GM18858 (cell line): ENCODE data around the gene HLX.

Experiments used
- ATAC-seq: cut with Tn5 transposase; IDR thresholded peaks from one replicate; pipeline ENCODE4 v1.9.1; 2021; ENCODE audit not compliant: unreplicated experiment

The HLX gene

DNA sequence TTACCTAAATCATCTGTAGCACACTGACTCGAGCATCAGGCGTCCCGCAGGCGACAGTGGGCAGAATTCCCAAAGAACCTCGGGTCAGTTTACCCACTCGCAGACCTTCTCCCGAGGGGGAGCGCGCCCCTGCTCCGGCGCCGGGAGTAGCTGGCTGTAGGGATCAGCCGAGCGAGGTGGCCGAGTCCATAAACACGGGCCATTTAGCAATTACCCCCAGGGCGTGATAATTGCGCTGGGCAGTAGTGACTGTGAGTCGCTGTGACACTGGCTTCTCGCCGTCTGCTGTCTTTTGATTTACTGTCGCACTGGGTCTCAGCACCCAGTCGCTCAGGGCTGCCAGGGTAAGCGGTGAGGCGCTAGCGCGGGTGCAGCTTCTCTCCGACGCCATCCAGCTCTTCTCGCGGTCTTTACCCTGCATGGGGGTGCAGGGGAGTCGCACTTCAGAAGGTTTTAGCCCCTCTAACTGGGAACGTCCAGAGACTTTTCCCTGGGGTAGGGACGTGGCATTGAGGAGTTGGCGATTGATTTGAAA is 16.2 kb downstream of the HLX start:
- no peak for ATAC-seq

DNA sequence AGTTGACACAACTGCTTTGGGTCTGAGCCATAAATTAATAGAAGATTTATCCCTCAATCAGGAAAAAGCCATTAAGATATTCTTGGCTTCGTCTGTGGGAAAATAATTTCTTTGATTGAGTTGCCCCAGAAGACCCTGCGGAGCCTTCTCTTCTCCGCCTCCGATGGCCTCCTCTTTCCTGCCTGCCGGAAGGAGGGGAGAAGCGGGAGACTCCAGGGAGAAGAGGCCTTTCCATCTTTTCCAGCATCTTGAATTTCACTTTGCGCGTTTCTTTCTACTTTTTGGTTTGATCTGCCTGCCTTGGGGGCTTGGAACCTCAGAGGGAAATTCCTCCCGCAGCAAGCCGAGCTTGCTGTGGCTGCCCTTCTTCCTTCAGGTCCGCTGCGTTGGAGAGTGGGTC is 16.8 kb downstream of the HLX start:
- no peak for ATAC-seq

DNA sequence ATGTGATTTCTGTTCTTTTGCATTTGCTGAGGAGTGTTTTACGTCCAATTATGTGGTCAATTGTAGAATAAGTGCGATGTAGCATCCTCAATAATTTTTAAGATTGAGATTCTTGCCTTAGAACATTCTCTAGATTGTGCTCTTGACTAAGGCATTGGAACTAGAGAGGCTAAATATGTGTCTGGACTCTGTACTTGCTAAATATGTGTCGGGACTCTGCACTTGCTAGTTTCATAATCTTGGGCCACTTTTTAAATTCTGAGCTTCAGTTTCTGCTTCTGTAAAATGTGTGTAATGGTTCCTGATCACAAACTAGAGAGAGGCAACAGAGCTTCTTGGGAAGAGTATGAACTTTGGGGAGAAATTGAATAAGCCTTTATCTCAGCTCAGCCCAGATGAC is 21.6 kb downstream of the HLX start:
- no peak for ATAC-seq

DNA sequence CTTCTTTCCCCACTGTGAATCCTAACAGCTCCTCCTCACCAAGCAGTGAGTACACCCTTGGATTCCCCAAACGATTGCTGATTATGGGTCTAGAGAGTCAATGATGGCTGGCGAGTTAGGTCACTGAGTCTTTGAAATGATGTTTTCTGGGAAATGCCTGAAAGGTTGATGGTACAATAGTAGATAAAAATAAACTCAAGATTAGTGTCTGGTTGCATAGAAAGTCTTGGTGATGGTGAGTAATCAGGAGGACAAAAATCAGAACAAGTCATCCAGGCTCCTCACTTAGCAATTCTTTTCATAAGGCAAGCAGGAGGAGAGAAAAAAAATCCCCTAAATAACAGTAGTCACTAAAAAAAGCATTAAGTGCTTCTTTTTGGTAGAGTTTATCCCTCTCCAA is 22.6 kb downstream of the HLX start:
- no peak for ATAC-seq

DNA sequence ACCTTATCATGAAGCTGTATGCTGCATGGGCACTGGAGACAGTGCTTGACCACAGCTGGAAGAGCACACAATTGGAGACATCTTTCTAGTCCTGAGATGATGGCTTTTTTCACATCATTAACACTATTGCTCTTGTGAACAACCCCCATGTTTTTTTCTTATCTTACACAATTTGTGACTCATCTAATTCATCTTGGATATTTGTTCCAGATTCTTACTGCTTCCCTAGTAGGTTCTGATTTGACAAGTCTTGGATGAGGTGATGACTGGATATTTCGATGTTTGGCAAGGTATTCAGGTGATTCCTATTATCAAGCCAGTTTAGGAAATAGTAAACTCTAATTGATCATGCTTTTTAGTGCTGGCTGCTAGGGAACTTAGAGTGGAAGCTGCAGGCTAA is 23.7 kb downstream of the HLX start:
- no peak for ATAC-seq

DNA sequence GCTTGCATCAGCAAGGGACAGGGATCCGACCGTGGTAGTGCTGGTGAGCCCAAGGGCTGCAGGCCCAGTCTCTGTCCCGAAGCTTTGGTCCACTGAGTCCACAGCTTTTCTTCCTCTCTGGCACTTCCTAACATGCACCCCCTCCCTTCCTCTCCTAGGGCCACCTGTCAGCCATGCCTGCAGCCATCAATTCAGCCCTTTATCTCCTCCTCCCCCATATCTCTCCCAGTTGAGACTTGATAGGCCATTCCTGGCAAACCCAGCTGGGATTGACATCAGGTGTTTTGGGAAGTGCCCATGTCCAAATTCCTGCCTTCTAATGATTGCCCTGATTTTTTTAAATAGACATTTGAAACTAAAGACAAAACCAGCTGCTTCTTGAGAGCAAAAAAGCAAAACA is 25.6 kb downstream of the HLX start:
- ATAC-seq, result no peak

DNA sequence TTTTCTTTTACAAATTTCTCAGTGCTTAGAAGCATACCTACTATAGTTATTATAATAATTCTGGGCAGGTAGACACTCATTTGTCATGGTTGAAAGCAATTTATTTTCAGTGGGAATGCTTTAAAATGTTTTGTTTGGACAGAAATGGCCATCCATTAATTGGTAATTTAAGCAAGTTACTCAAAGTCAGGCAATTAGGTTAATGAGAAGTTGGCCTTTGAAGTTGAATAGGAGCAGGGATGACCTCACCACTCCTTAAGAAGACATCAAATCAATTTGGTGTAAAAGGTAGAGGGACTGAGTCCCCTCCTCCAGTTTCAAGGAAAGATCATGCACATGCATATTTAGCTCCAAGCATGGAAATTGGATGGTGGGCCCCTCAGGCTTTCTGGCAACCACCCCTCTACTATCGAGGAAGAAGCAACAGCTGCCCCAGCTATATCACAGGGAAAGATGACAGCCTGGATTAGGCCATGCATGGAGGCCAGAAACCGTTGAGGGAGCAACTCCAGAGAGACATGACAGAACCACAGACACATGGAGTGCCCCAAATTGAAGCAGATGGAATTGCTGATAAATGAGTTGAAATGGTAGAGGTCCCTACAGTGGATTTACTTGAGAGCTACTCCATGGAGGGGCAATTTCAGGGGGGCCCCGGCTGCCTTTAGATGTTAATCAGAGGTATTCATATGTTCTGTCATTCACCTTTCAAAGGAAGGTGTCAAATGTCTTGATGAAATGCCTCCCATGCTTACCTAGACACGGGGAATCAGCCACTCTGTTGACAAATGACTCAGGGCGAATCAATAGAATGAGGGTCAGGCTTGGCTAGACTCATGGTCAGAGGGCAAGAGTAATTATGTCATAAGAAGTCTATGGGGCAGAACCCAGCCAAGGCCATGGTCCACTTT is 26.7 kb downstream of the HLX start:
- ATAC-seq, result no peak

DNA sequence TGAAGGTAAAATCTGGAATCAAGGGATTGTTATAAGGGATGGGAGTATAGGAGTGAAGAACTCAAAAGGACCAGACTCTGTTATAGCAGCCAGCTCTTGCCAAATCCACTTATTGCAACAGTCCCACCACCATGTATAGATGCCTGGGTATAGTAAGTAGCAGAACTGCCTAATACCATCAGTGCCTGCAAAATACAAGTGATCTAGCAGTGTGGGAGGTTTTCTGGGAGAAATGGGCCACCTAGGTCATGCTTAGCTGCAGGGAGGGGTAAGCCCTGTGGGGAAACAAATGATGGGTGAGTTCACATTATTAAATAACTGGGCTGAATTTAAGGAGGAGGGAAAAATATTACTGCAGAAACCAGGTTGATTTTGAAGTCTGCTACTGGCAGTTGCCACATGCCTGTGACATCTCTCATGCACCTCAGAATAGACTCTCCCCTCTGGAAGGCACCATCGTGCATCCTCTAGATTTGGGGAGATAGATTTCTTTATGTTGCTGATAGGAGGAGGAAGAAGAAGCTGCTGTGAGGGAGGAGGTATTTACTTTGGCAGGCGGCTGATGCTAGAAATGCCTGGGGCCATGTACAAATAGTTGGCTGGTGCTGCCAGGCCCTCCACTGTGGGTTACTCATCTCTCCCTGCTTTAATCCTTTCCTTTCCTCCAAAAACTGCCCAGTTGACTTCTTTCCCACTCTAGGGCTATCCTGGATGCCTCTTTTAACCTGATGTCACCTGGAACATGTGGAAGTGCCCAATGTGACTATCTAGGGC is 27.5 kb downstream of the HLX start:
- ATAC-seq, result no peak

DNA sequence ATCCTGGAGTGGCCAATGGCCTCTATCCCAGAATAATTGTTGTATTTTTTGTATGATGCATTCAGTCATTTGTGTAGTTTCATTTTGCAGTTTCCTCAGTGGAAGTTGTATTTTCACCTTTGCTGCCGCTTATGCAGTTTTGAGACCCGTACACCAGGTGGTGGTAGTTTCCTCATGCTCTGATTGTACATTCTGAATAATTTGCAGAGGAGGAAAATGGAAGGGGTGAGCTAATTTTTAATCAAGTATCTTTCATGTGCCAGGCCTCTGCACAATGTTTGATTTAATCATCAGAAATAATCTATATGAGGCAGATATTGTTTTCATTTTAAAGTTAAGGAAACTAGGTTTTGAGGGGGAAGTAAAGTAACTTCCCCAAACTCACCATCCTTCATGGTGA is 29.5 kb downstream of the HLX start:
- ATAC-seq, result no peak

DNA sequence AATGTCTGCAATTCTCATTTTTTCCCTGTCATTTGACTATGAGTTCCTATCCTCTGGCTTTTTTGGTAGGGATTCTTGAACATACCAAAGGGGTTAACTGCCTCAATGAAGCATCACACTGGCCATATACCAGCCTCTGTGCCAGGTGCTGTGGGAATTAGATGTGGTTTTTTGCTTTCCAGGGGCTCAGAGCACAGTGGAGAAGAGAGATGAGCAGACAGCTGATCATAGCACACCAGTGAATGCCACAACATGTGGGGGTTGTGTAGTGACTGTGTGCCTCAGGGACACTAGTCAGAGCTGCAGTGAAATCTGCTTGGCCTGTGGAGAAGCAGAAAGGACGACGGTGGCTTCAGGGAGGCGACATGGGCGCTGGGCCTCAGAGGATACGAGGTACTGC is 30.8 kb downstream of the HLX start:
- ATAC-seq, result no peak

DNA sequence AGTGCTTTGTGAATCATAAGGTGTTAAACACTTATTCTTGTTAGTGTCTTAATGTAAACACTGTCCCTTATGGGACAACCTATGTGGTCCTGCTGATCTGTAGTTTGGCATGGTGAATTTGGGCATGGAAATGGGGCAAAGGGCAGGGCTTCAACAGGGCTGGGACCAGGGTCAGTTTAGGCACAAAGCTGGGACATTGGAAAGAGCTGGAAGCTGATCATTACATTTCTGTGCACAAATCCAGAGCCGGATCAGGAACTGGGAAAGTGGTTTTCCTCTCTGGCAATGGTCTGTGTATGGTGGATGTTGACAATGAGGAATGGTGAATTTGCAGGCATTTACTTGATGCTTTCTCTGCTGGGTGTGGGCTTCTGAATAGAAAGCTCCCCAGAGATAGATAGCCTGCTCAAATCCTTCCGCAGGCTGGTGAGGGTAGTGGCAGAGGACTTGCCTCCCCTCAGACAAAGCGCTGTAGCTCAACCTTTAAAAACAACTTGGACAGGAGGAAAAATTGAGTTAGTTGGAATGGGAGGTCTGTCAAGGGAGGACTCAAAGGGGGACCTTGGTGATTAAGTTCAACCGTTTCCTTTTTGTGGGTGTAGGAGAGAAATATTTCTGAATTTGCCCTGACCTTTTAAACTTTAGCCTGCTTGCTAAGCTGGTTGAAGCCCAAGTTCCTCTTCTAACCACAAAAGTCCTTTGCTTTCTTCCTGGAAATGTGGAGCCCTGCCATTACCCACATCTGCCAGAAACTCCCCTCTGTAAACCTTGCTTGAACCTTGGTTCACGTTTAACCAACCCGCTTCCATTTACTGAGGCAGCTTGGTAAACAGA is 35.3 kb downstream of the HLX start:
- ATAC-seq, result no peak

DNA sequence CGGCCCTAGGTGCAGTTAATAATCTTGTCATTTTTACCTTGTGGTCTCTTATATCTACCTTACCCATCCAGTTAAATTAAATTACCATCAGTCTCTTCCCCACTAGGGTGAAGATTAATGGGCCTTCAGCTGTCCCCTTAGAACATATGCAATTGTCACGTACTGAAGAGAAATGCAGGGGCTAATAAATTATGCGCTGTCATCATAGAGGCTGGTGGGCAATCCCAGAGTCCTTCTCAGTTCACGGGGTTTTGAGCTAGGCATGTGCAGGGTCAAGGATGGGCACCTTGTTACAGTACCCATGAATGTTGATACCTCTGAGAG is 35.8 kb downstream of the HLX start:
- no peak for ATAC-seq

DNA sequence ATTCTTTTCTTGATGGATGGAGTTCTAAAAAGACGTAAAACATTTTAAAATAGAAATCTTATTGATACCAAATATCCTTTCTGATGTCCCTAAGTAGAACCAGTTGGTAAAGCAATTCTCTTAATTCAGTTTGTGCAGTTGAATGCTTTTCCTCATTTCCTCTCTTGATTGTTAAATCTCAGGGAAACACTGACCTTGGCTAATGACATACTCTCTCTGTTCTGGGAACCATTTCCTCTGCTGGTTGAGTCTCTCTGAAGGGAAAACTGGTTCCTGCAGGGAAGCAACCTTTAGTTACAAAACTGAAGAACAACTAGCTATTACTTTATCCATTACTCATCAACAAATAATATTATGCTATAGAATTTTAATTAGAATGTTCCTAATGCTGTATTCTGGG is 36.7 kb downstream of the HLX start:
- ATAC-seq, result no peak

DNA sequence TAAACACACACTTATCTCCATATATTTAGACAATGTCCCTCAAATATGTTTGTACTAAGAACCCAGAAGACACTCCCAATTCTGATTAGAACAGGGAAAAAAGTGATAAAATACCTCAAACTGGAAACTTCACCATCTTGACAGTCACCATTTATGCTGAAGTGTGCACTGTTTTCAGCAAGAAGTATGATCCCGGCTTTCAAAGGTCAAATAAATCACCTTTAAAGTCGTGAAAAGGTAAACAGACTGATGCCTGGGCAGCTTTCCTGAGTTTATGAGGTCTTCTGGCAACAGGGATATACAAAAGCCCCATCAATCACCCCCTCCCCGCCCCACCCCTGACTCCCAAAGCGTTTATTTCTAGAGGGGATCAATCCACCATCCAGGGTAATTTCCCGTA is 37.9 kb downstream of the HLX start:
- ATAC-seq, result no peak

DNA sequence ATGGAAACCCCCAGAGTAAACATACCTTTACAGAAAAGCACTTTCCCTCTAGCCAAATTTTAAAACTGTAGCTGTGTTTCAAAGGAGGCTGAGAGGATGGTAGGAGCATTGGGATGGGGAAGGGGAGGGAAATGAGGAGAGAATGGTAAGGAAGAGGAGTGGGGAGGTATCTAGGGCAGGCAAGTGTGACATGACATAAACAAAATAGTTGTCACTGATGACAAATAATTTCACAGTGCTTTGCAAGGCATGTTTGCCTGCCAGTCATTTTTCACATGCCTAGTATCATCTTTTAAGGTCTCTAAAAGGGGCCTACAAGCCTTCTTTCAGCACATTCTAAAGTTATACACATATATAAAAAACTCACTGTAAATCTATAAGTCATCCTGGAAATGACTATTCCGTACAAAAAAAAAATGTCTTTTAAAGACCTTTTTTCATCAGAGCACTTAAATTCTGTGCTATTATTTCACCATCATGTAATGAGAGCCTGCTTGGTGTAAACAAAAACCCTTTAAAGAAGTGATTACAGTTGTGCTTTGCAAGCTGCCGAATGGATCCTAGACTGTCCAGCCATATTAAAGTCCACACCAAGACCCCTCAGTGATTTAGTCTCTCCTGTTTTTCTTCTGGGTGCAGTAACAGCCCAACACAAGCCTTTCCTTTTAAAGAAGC is 38.4 kb downstream of the HLX start:
- no peak for ATAC-seq

DNA sequence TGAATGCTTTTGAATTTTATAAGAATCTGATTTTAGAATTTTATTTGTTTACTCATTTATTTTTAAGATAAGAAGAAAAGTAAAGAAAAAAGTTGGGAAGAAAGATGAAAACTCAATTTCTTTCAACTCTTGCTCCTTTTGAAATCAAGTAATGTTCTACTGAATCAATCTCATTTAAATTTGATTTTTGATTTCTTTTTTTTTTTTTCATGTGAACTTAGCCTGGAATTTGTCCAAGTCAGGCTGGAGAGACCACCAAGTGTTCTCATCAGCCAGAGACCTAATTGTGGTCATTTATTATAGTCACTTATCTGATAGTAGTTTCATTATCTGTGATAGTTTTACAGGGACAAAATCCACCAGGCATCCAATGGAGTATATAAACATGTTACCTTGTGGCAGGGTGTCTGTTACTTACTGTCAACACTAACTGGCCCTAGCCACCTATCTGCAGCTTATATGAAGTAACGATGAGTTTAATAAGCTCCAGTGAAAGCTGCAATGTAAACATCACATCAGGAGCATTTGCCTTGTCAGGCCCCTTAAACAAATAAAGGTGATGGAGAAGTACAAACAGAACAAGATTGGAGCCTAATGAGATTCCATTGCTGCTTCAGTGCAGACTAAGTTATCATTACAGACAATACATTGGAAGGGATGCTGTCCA is 39.2 kb downstream of the HLX start:
- ATAC-seq, result no peak

DNA sequence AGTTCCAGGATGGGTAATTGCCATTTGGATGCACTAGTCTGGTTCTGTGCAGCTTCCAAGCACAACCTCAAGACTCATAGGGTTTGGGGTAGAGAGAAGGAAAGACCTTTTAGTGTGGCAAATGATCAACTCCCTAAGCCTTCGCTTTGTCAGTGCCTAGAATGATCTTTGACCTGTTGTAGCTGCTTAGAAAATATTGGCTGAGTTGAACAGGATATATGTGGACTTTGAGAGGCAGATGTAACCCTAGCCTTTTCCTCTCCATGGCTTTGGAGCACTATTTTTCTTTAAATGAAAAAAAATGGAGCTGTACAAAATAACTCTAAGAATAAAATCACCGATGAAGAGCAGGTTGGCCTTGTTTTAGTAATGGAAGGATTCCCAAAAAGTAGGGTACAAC is 41.7 kb downstream of the HLX start:
- no peak for ATAC-seq

DNA sequence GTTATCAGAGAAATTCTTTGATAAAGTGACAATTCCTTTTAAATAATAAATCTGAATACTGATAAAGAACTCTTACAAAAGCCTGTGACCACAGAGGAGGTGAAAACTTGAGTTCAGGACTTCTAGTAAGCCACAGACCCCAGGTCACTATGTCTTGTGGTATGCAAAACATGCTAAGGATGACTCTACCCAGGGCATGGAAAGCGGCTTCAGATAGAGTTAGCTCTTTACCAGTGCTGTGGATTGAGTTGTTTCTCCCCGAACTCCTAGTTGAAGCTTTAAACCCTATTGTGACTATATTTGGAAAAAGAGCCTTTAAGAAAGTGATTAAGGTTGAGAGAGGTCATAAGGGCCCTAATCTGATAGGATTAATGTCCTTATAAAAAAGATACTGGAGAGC is 42.3 kb downstream of the HLX start:
- ATAC-seq, result no peak

DNA sequence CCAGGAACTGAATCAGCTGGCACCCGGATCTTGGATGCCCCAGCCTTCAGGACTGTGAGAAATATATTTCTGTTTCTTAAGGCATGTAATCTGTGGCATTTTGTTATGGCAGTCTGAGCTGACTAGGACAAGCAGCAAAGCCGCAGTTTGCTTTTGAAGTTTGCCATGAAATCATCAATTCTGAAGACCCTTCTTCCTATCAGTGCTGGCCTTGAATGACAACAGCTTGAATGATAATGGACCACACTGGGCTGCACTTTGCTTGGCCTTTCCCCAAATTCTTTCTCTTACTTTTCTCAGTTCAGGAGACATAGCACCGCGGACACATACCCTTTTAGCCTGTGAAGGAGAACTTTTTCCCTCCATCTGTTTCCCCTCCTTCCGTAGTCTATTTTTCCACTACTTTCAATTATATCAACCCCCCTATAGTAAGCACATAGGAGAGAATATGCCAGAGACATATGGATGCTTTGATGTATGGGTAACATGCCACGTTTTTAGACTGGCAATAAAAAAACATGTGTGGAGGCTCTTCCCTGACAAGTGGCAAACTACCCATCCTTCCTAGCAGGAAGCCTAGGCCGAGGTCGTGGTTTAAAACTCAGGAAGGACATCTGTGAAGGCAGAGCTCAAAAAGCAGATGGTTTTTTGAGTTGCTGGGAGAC is 42.9 kb downstream of the HLX start:
- no peak for ATAC-seq

DNA sequence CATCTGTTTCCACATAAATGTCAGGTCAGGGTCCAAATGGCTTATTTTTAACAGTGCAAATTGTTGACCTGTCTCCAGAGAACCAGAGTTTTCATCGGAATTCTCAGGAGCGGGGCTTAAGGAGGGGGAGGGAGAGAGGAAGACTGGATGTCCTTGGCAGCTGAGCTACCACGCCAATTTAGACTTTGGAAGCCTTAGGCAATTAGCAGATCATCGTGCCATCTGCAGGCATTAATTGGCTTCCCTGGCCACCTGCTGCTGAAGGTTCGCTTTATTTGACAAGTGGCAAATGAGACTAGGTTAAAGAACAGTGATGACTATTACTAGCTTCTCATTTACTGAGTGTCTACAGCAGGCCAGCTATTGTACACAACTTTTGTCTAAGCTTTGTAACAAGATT is 43.7 kb downstream of the HLX start:
- ATAC-seq, result no peak
